Measurements from ENCODE around the gene IGF2BP3. TPM values are rescaled to one million over a fixed set of nuclear protein-coding genes. Genes with fewer than 3 reads are reported as not detected.

The IGF2BP3 gene
- total and polyA plus RNA-seq, 10 of the 15 experiments (the other 5 are each of a cell fraction or from before 2014, with no cell fraction given): 4.6 to 61.2 (median 36.9) TPM

GRCh38 chr7:23373151-23374004 is 96.9 kb downstream of the IGF2BP3 start (continued):
- TF ChIP-seq GATAD2B (conservative IDR thresholded peaks at IDR 0.05; ENCODE audit: low read depth) (peak; percentile 67), MYC (IDR thresholded peaks at IDR 0.05; ENCODE audit: insufficient read depth, insufficient read length, insufficient replicate concordance, low read length, severe bottlenecking) (no peak), RCOR1 (conservative IDR thresholded peaks at IDR 0.05; ENCODE audit: low read depth, low read length) (0 out of 2 replicates have a peak, but pooled peaks have one; percentile 61), POU2F2 (IDR thresholded peaks at IDR 0.05; ENCODE audit: borderline replicate concordance, low read depth, low read length) (peak; percentile 52; the same call in 1 of the 3 replicates), MLLT1 (IDR thresholded peaks at IDR 0.05) (peak; percentile 62; the same call in 1 of the 2 replicates), SIX5 (IDR thresholded peaks at IDR 0.05; ENCODE audit: low read depth, low read length, severe bottlenecking) (no peak), TCF3 (IDR thresholded peaks at IDR 0.05; ENCODE audit: borderline replicate concordance, insufficient read depth, low read depth, low read length) (peak; percentile 63; the same call in 1 of the 2 replicates), CEBPB (IDR thresholded peaks at IDR 0.05; ENCODE audit: borderline replicate concordance in 1 of 2, low read depth in 2 of 2, low read length in 2 of 2) (peak in 1 of 2 experiments; percentile 53; a peak in 1 of 4 replicates), PML (IDR thresholded peaks at IDR 0.05; ENCODE audit: low read length) (peak; percentile 78; the same call in 1 of the 2 replicates), NFXL1 (IDR thresholded peaks at IDR 0.05; ENCODE audit: borderline replicate concordance) (no peak), FOS (IDR thresholded peaks at IDR 0.05; ENCODE audit: borderline replicate concordance, extremely low read depth, insufficient read length) (no peak), TCF12 (IDR thresholded peaks at IDR 0.05; ENCODE audit: low read depth, low read length) (peak; percentile 94), RELA (IDR thresholded peaks at IDR 0.05; ENCODE audit: borderline replicate concordance, partially characterized antibody) (peak; percentile 61), LARP7 (IDR thresholded peaks at IDR 0.05) (no peak), RBBP5 (conservative IDR thresholded peaks at IDR 0.05) (no peak), CBFB (IDR thresholded peaks at IDR 0.05; ENCODE audit: low read depth) (peak; percentile 96), NR2F1 (conservative IDR thresholded peaks at IDR 0.05) (peak; percentile 73), YY1 (IDR thresholded peaks at IDR 0.05; ENCODE audit: low read depth, low read length) (no peak), RELB (IDR thresholded peaks at IDR 0.05; ENCODE audit: low read depth) (peak; percentile 90; the same call in 1 of the 2 replicates)
- TF ChIP-seq, protein P1, sequence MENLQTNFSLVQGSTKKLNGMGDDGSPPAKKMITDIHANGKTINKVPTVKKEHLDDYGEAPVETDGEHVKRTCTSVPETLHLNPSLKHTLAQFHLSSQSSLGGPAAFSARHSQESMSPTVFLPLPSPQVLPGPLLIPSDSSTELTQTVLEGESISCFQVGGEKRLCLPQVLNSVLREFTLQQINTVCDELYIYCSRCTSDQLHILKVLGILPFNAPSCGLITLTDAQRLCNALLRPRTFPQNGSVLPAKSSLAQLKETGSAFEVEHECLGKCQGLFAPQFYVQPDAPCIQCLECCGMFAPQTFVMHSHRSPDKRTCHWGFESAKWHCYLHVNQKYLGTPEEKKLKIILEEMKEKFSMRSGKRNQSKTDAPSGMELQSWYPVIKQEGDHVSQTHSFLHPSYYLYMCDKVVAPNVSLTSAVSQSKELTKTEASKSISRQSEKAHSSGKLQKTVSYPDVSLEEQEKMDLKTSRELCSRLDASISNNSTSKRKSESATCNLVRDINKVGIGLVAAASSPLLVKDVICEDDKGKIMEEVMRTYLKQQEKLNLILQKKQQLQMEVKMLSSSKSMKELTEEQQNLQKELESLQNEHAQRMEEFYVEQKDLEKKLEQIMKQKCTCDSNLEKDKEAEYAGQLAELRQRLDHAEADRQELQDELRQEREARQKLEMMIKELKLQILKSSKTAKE (IDR thresholded peaks at IDR 0.05; ENCODE audit: low read depth, poor library complexity, severe bottlenecking): peak; percentile 93

All from GM12878 (cell line).